Anterior cingulate cortex (tissue), 58 donors: ENCODE results near the gene ZBTB45.
"Not testable (repeated sequence)": the region's sequence is repeated elsewhere in the genome, so short reads cannot be mapped to it uniquely, and the experiment has no call there.

Experiments
- DNase-seq, 58 donors: peaks; one replicate each; lab custom pipeline; 2025; lab: John Stamatoyannopoulos, UW

The ZBTB45 gene

GRCh38 chr19:58513213-58513693 is 6.4 kb downstream of the ZBTB45 start:
- no peak for DNase-seq

- DNase-seq: no peak
Measured at GRCh38 chr19:58511353-58512208, 8.0 kb downstream of the ZBTB45 start, which contains the start of gene SLC27A5. TSS of gene SLC27A5 (minus strand) at chr19:58511992. CDS start at chr19:58511955, 37 bp downstream.

- no peak for DNase-seq
Measured at GRCh38 chr19:58510084-58510862, 9.3 kb downstream of the ZBTB45 start.

- no peak for DNase-seq
Measured at GRCh38 chr19:58509731-58510083, 9.9 kb downstream of the ZBTB45 start.

- not testable (repeated sequence) for DNase-seq
Measured at GRCh38 chr19:58507602-58508223, 11.9 kb downstream of the ZBTB45 start.

GRCh38 chr19:58500242-58500641 is 19.4 kb downstream of the ZBTB45 start:
- DNase-seq: no peak

- peak; percentile 83 to 100 (median 98) for DNase-seq
Measured at GRCh38 chr19:58499021-58499927, 20.3 kb downstream of the ZBTB45 start.

GRCh38 chr19:58498316-58499020 is 21.1 kb downstream of the ZBTB45 start:
- peak in 3 of 58 donors; percentile 28 to 52 (median 47) for DNase-seq

- DNase-seq: no peak
Measured at GRCh38 chr19:58497634-58498170, 21.9 kb downstream of the ZBTB45 start.

GRCh38 chr19:58492265-58492664 is 27.3 kb downstream of the ZBTB45 start:
- DNase-seq: peak in 5 of 58 donors; percentile 12 to 67 (median 30)

GRCh38 chr19:58491393-58491792 is 28.2 kb downstream of the ZBTB45 start:
- DNase-seq: peak in 1 of 58 donors; percentile 16

GRCh38 chr19:58484349-58484748 is 35.3 kb downstream of the ZBTB45 start:
- DNase-seq: not testable (repeated sequence)

- DNase-seq: no peak
Measured at GRCh38 chr19:58483776-58484175, 35.8 kb downstream of the ZBTB45 start.

GRCh38 chr19:58482372-58482771 is 37.2 kb downstream of the ZBTB45 start:
- DNase-seq: no peak

- no peak for DNase-seq
Measured at GRCh38 chr19:58480831-58481230, 38.8 kb downstream of the ZBTB45 start.

GRCh38 chr19:58480481-58480830 is 39.2 kb downstream of the ZBTB45 start:
- DNase-seq: no peak

GRCh38 chr19:58479736-58480480 is 39.7 kb downstream of the ZBTB45 start:
- no peak for DNase-seq

GRCh38 chr19:58479303-58479702 is 40.3 kb downstream of the ZBTB45 start:
- no peak for DNase-seq
